ENCODE measurements around the gene CDH22. TPM values are rescaled to one million over a fixed set of nuclear protein-coding genes. Genes with fewer than 3 reads are reported as not detected.

Gene CDH22
- total RNA-seq, 2 donors from 2014 or later, result 0.07 TPM; not detected in 1

DNA sequence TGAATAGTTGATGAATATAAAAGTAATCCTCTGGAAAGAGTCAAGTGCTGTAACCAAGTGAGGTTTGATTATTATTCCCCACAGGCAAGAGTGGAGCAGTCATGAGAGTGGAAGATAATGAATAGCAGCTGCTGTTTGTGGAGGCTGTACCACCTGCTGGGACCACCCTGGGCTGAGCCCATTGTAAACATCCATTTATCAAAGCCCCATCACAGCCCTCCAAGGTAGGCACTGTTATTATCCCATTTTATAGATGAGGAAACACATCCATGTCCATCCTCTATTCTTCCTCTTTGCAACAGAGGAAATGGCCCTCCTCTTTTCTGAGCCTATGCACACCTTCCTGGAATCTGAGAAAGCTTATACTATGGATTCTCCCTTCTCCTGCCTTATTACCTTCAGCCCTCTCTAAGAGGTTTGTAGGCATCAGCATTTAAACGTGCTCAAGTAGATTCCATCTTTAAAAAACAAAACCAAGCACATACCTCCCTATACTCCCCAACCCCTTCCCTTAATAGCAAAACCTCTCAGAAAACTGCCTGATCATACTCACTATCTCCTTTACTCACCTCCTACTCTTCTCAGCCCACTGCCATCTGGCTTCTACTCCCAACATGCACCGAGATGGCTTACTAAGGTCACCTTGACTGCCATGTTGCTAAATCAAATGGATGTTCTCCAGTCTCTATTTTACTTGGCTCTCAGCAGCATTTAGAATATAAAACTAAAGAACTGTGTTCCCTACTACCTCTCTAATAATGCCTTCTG lies 37.1 kb downstream of the CDH22 start:
- no peak for ATAC-seq
- no peak for DNase-seq (ENCODE audit: low spot score in 2 of 2)
- H3K9me3 Mint-ChIP-seq, result peaks cover 8 to 21% of the 10 kb centered on the region in 2 donors
- peaks cover 0 to 13% of the 10 kb centered on the region in 2 donors for H3K36me3 Mint-ChIP-seq
- H3K27ac Mint-ChIP-seq, result no peak overlapping the region

GRCh38 chr20:46269372-46269771 lies 38.9 kb downstream of the CDH22 start:
- Mint-ChIP-seq H3K9me3 (peaks cover 12 to 22% of the 10 kb centered on the region in 2 donors), H3K36me3 (peaks cover 0 to 13% of the 10 kb centered on the region in 2 donors), H3K27ac (no peak overlapping the region)
- DNase-seq (ENCODE audit: low spot score in 2 of 2) (no peak), ATAC-seq (no peak)

- Mint-ChIP-seq H3K9me3 (peaks cover 12 to 21% of the 10 kb centered on the region in 2 donors), H3K36me3 (peaks cover 0 to 13% of the 10 kb centered on the region in 2 donors), H3K27ac (no peak overlapping the region)
- DNase-seq (ENCODE audit: low spot score in 2 of 2), result no peak
- no peak for ATAC-seq
These were observed 39.6 kb downstream of the CDH22 start for GRCh38 chr20:46268662-46269061.

- DNase-seq (ENCODE audit: low spot score in 2 of 2), result no peak
- ATAC-seq, result no peak
- H3K36me3 Mint-ChIP-seq, result peaks cover 0 to 8% of the 10 kb centered on the region in 2 donors
- H3K9me3 Mint-ChIP-seq, result peaks cover 12 to 17% of the 10 kb centered on the region in 2 donors
- no peak overlapping the region for H3K27ac Mint-ChIP-seq
These were observed 40.1 kb downstream of the CDH22 start for GRCh38 chr20:46268131-46268614.

- DNase-seq (ENCODE audit: low spot score in 2 of 2) (no peak), ATAC-seq (no peak)
- H3K36me3 Mint-ChIP-seq, result peaks cover 0 to 7% of the 10 kb centered on the region in 2 donors
- H3K27ac Mint-ChIP-seq, result no peak overlapping the region
- H3K9me3 Mint-ChIP-seq, result peaks cover 11 to 16% of the 10 kb centered on the region in 2 donors
These were observed 40.9 kb downstream of the CDH22 start for GRCh38 chr20:46267108-46268105.

- no peak overlapping the region for H3K27ac Mint-ChIP-seq
These were observed 42.8 kb downstream of the CDH22 start for GRCh38 chr20:46265539-46265938.

DNA sequence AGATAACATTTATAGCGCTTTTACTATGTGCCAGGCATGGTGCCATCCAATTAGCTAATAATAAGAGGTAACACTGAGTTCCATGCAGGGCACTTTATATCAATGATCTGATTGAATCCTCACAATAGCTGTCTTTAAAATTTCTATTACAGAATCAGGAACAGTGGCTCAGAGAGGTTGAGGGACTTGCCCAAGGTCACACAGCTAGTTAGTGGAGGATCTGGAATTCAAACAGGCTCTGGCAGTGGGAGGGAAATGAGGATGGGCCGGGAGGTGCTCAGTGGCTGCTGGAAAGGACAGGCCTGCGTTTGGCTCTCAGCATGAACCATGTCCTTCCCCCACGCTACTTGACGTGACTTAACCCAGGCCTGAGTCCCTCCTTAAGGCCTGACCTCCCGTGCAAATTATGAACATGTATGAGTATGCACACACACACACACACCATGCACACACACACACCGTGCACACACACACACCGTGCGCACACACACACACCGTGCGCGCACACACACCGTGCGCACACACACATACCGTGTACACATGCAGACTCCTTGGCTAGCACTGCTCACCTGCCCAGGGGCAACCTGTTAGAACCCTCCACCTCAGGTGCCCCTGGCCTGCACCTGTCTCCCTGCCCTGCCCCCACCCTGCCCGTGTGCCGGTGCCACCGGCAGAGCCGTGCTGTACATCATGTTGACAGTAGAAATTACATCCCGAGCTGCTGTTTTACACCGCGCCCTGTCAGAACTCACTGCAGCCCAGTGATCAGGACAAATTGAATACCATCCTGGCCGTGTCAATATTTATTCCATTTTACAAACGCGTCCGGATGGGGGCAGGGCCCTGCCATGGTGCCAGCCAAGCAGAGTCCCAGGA lies 43.7 kb downstream of the CDH22 start:
- ATAC-seq (no peak), DNase-seq (ENCODE audit: low spot score in 2 of 2) (no peak)
- Mint-ChIP-seq H3K9me3 (peaks cover 4 to 5% of the 10 kb centered on the region in 2 donors), H3K27ac (no peak overlapping the region), H3K36me3 (no peaks in the 10 kb centered on the region)

More at GRCh38 chr20:46265539-46265938, 42.8 kb downstream of the CDH22 start:
- DNase-seq (ENCODE audit: low spot score in 2 of 2), result no peak
- no peaks in the 10 kb centered on the region for H3K36me3 Mint-ChIP-seq
- no peak for ATAC-seq
- peaks cover 4 to 5% of the 10 kb centered on the region in 2 donors for H3K9me3 Mint-ChIP-seq

- peaks cover 4 to 5% of the 10 kb centered on the region in 2 donors for H3K9me3 Mint-ChIP-seq
- H3K36me3 Mint-ChIP-seq, result no peaks in the 10 kb centered on the region
- no peak for ATAC-seq
- no peak overlapping the region for H3K27ac Mint-ChIP-seq
- no peak for DNase-seq (ENCODE audit: low spot score in 2 of 2)
These were observed 46.6 kb downstream of the CDH22 start for GRCh38 chr20:46261456-46262253.

DNA sequence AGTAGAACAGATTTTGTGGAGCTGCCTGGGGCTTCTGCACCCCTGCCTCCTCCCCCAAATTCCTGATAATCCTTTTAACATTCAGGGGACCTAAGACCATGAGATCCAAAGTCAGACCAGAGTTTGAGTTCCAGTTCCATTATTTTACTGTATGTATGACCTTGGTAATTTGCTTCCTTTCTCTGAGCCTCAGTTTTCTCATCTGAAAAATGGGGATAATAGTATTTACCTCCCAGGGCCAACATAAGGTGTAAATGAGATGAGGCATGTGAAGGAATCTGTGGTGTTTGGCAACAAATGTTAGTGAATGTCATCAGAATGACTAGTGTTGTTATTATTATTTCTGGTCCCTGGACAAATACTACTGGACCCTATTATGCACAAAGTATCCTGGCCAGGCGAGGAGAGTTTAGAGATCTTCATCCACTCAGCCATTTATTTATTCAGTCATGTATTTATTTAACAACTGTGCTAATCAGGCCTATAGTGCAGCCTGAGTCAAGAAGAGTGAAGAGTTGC lies 47.3 kb downstream of the CDH22 start:
- DNase-seq (ENCODE audit: low spot score in 2 of 2), result no peak
- H3K27ac Mint-ChIP-seq, result no peak overlapping the region

GRCh38 chr20:46260480-46260879 lies 47.8 kb downstream of the CDH22 start:
- ATAC-seq (no peak), DNase-seq (ENCODE audit: low spot score in 2 of 2) (no peak)
- no peaks in the 10 kb centered on the region for H3K36me3 Mint-ChIP-seq
- no peak overlapping the region for H3K27ac Mint-ChIP-seq
- H3K9me3 Mint-ChIP-seq, result peaks cover 0 to 1% of the 10 kb centered on the region in 2 donors

More for the DNA sequence above, 47.3 kb downstream of the CDH22 start:
- ATAC-seq, result no peak
- H3K9me3 Mint-ChIP-seq, result peaks cover 4 to 5% of the 10 kb centered on the region in 2 donors
- no peaks in the 10 kb centered on the region for H3K36me3 Mint-ChIP-seq

DNA sequence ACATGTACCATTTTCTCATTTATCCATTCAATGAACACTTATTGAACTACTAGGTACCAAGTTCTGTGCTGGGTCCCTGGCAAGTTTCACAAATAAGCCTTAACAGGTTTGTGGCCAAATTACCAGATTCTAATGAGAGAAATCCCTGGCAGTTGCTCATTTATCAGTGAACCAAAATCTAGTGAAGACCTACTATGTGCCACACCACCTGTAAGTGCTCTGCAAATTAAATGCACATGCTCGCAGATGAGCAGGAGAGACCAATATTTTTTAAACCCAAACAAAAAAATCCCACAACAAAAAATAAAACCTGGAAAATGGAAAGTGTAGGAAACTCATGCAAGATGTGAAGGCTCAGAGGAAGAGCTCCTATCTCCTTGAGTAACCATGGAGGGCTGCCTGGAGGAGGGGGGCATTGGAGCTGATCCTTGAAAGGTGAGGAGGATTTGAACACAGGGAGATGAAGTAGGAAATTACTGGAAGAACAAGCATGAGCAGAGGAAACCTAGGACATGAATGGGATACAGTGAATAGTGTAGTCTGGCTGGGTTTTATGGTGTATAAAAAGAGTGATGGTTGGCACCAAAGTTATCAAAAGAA lies 48.9 kb downstream of the CDH22 start:
- DNase-seq (ENCODE audit: low spot score in 2 of 2) (no peak), ATAC-seq (no peak)
- H3K27ac Mint-ChIP-seq, result no peak overlapping the region
- H3K36me3 Mint-ChIP-seq, result no peaks in the 10 kb centered on the region
- H3K9me3 Mint-ChIP-seq, result no peaks in the 10 kb centered on the region

GRCh38 chr20:46257887-46258286 lies 50.4 kb downstream of the CDH22 start:
- Mint-ChIP-seq H3K36me3 (no peaks in the 10 kb centered on the region), H3K9me3 (no peaks in the 10 kb centered on the region), H3K27ac (no peak overlapping the region)
- no peak for ATAC-seq
- DNase-seq (ENCODE audit: low spot score in 2 of 2), result no peak

- ATAC-seq (no peak), DNase-seq (ENCODE audit: low spot score in 2 of 2) (no peak)
- H3K36me3 Mint-ChIP-seq, result no peaks in the 10 kb centered on the region
- no peak overlapping the region for H3K27ac Mint-ChIP-seq
- H3K9me3 Mint-ChIP-seq, result no peaks in the 10 kb centered on the region
These were observed 52.0 kb downstream of the CDH22 start for GRCh38 chr20:46256293-46256692.

- DNase-seq (ENCODE audit: low spot score in 2 of 2) (no peak), ATAC-seq (no peak)
- no peaks in the 10 kb centered on the region for H3K9me3 Mint-ChIP-seq
- H3K27ac Mint-ChIP-seq, result no peak overlapping the region
- H3K36me3 Mint-ChIP-seq, result no peaks in the 10 kb centered on the region
These were observed 52.7 kb downstream of the CDH22 start for GRCh38 chr20:46255440-46256104.

All from activated naive CD4-positive, alpha-beta T cell treated with anti-CD3 and anti-CD28 coated beads, Interleukin-2, amount 50 U/mL, for 72 hours (primary cell).